Liver (tissue), 9 donors: ENCODE measurements around the gene TRAFD1. TPM values are rescaled to one million over a fixed set of nuclear protein-coding genes. Genes with fewer than 3 reads are reported as not detected.

Experiments
- DNase-seq: peaks from one replicate; pipeline ENCODE4 v3.0.0-alpha.2; 2017; ENCODE audit warnings: low spot score
- H3K27ac ChIP-seq, 2 donors: one replicate each; pipeline ENCODE4 v1.7.0; 2013; ENCODE audit warnings: inconsistent platforms in 2 of 2, low read length in 2 of 2, control low read depth in 1 of 2, low read depth in 1 of 2, mild to moderate bottlenecking in 1 of 2
- H3K27me3 ChIP-seq, 4 donors: one replicate each; pipeline versions ENCODE4 v1.6.1 to v1.7.0; 2013; ENCODE audit warnings: low read length in 3 of 4, inconsistent platforms in 1 of 4, mild to moderate bottlenecking in 1 of 4, moderate library complexity in 1 of 4; ENCODE audit not compliant: control insufficient read depth in 4 of 4, insufficient read depth in 4 of 4
- H3K36me3 ChIP-seq, 4 donors: one replicate each; pipeline versions ENCODE4 v1.6.1 to v1.7.0; 2013; ENCODE audit warnings: low read length in 3 of 4, mild to moderate bottlenecking in 3 of 4, low read depth in 1 of 4, moderate library complexity in 1 of 4; ENCODE audit not compliant: control insufficient read depth in 4 of 4, insufficient read depth in 3 of 4
- H3K4me1 ChIP-seq, 4 donors: one replicate each; pipeline versions ENCODE4 v1.6.1 to v1.7.0; 2013; ENCODE audit warnings: low read length in 3 of 4, mild to moderate bottlenecking in 3 of 4, moderate library complexity in 1 of 4; ENCODE audit not compliant: control insufficient read depth in 4 of 4, insufficient read depth in 4 of 4
- H3K4me3 ChIP-seq, 3 donors: one replicate each; pipeline versions ENCODE4 v1.6.1 to v1.7.0; 2013; ENCODE audit warnings: low read length in 3 of 3, control low read depth in 1 of 3, low read depth in 1 of 3, mild to moderate bottlenecking in 1 of 3
- H3K9ac ChIP-seq, 2 donors: one replicate each; pipeline ENCODE4 v1.7.0; 2013; ENCODE audit warnings: low read length in 2 of 2, mild to moderate bottlenecking in 2 of 2, moderate library complexity in 2 of 2, control low read depth in 1 of 2, low read depth in 1 of 2
- H3K9me3 ChIP-seq, 4 donors: one replicate each; pipeline versions ENCODE4 v1.6.1 to v1.7.0; 2013; ENCODE audit warnings: low read length in 3 of 4; ENCODE audit not compliant: control insufficient read depth in 4 of 4
- ATF3 ChIP-seq: IDR thresholded peaks from 2 replicates; pipeline ENCODE4 v1.6.1; 2016; ENCODE audit warnings: antibody characterized with exemption
- EGR1 ChIP-seq, 2 donors: IDR thresholded peaks; 2 replicates each; pipeline ENCODE4 v1.6.1; 2016 to 2018; ENCODE audit warnings: antibody characterized with exemption in 2 of 2, low read depth in 2 of 2
- FOXA1 ChIP-seq: IDR thresholded peaks from 2 replicates; pipeline ENCODE4 v1.6.1; 2016; ENCODE audit warnings: antibody characterized with exemption
- FOXA2 ChIP-seq: IDR thresholded peaks from 2 replicates; pipeline ENCODE4 v1.6.1; 2016; ENCODE audit warnings: antibody characterized with exemption
- GABPA ChIP-seq, 2 donors: IDR thresholded peaks in 1 of 2; conservative IDR thresholded peaks in 1 of 2; 2 replicates each; pipeline ENCODE4 v1.6.1; 2016; ENCODE audit warnings: antibody characterized with exemption in 2 of 2, mild to moderate bottlenecking in 1 of 2, moderate library complexity in 1 of 2
- HNF4A ChIP-seq, 2 donors: conservative IDR thresholded peaks; 2 replicates each; pipeline ENCODE4 v1.6.1; 2016; ENCODE audit warnings: antibody characterized with exemption in 2 of 2, mild to moderate bottlenecking in 2 of 2
- HNF4G ChIP-seq: IDR thresholded peaks from 2 replicates; pipeline ENCODE4 v1.6.1; 2016; ENCODE audit warnings: antibody characterized with exemption
- JUND ChIP-seq, 2 donors: IDR thresholded peaks; 2 replicates each; pipeline ENCODE4 v1.6.1; 2016; ENCODE audit warnings: antibody characterized with exemption in 2 of 2
- NR2F2 ChIP-seq: IDR thresholded peaks from 2 replicates; pipeline ENCODE4 v1.6.1; 2016; ENCODE audit warnings: antibody characterized with exemption
- RAD21 ChIP-seq, 2 donors: IDR thresholded peaks; 2 replicates each; pipeline ENCODE4 v1.6.1; 2016; ENCODE audit warnings: antibody characterized with exemption in 2 of 2, mild to moderate bottlenecking in 2 of 2
- RXRA ChIP-seq, 2 donors: IDR thresholded peaks; 2 replicates each; pipeline ENCODE4 v1.6.1; 2017 to 2018; ENCODE audit warnings: antibody characterized with exemption in 2 of 2, mild to moderate bottlenecking in 1 of 2
- SP1 ChIP-seq: IDR thresholded peaks from 2 replicates; pipeline ENCODE4 v1.6.1; 2018; ENCODE audit warnings: antibody characterized with exemption, mild to moderate bottlenecking
- TAF1 ChIP-seq: conservative IDR thresholded peaks from 2 replicates; pipeline ENCODE4 v1.6.1; 2016; ENCODE audit warnings: antibody characterized with exemption, mild to moderate bottlenecking
- YY1 ChIP-seq: IDR thresholded peaks from 2 replicates; pipeline ENCODE4 v1.6.1; 2016; ENCODE audit warnings: antibody characterized with exemption, mild to moderate bottlenecking
- whole genome bisulfite sequencing: extraction: QIAGEN DNeasy Blood & Tissue Kit; methylation state at CpG from one replicate; pipeline ENCODE4 v1.1.7; 2013; 5-methylcytosine and 5-hydroxymethylcytosine counted together
- polyA plus RNA-seq, 2 donors: library from polyadenylated mRNA; stranded (reverse) in 1 of 2; unstranded in 1 of 2; fragments of 200-250 nt in 1 of 2; fragments of >200 nt in 1 of 2; fragmentation: Nextera tagmentation in 1 of 2; extraction: Ambion mirVana in 1 of 2; gene quantifications; one replicate each; pipeline versions ENCODE4 v1.2.1 to v1.2.3, GENCODE V29; 2013 to 2015
- total RNA-seq, 2 donors: library from RNA; depleted of rRNA; stranded (reverse); fragments of >200 nt; gene quantifications; one replicate each; pipeline ENCODE4 v1.2.3, GENCODE V29; 2014
- TF ChIP-seq, protein P1 (sequence below): IDR thresholded peaks from 2 replicates; pipeline ENCODE4 v1.6.1; 2016; ENCODE audit warnings: antibody characterized with exemption, mild to moderate bottlenecking
- TF ChIP-seq, protein P2 (sequence below): IDR thresholded peaks from 2 replicates; pipeline ENCODE4 v1.6.1; 2016; ENCODE audit warnings: antibody characterized with exemption
- TF ChIP-seq, protein P3 (sequence below): fragments of 150-350 bp; IDR thresholded peaks from 2 replicates; pipeline ENCODE4 v1.5.1; 2017; ENCODE audit warnings: improper control_type of control experiment, low read depth, low read length; ENCODE audit not compliant: missing input control
- TF ChIP-seq, protein P4 (sequence below): IDR thresholded peaks from 2 replicates; pipeline ENCODE4 v1.6.1; 2016; ENCODE audit warnings: antibody characterized with exemption
- donor health status: healthy.
- donor health status: healthy.
- donor health status: healthy.
- donor health status: healthy.
- donor health status: healthy.

TRAFD1 gene
- total and polyA plus RNA-seq, 4 donors: 7.0 to 19.3 (median 13.2) TPM

DNA sequence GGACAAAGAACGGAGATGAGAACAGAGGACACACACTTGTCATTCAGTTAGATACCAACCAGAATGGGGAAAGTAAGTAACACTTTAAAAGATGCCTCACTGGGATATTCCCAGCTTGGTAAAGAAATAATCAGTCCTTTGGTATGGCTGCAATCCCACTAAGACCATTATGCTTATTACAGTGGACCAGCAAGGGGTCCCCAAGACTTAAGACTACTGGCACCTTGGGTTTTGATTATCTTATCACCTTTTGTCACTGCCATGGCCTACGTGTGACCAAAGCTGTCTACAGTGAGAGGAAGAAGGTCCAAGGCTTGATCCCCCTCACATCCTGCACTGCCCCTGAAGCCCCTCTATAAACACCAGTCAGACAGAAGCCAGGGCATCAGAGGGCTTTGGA lies 65.8 kb downstream of the TRAFD1 start:
- Histone ChIP-seq H3K9ac (no peak overlapping the region), H3K9me3 (no peaks in the 10 kb centered on the region), H3K27me3 (no peaks in the 10 kb centered on the region), H3K4me1 (no peaks in the 10 kb centered on the region), H3K4me3 (no peak overlapping the region), H3K27ac (no peak overlapping the region), H3K36me3 (peaks cover 15 to 51% (median 28%) of the 10 kb centered on the region in 4 donors)
- no peak for DNase-seq
- TF ChIP-seq ATF3 (no peak), RXRA (IDR thresholded peaks at IDR 0.05) (no peak), YY1 (no peak), HNF4G (no peak)
- TF ChIP-seq, protein P1, sequence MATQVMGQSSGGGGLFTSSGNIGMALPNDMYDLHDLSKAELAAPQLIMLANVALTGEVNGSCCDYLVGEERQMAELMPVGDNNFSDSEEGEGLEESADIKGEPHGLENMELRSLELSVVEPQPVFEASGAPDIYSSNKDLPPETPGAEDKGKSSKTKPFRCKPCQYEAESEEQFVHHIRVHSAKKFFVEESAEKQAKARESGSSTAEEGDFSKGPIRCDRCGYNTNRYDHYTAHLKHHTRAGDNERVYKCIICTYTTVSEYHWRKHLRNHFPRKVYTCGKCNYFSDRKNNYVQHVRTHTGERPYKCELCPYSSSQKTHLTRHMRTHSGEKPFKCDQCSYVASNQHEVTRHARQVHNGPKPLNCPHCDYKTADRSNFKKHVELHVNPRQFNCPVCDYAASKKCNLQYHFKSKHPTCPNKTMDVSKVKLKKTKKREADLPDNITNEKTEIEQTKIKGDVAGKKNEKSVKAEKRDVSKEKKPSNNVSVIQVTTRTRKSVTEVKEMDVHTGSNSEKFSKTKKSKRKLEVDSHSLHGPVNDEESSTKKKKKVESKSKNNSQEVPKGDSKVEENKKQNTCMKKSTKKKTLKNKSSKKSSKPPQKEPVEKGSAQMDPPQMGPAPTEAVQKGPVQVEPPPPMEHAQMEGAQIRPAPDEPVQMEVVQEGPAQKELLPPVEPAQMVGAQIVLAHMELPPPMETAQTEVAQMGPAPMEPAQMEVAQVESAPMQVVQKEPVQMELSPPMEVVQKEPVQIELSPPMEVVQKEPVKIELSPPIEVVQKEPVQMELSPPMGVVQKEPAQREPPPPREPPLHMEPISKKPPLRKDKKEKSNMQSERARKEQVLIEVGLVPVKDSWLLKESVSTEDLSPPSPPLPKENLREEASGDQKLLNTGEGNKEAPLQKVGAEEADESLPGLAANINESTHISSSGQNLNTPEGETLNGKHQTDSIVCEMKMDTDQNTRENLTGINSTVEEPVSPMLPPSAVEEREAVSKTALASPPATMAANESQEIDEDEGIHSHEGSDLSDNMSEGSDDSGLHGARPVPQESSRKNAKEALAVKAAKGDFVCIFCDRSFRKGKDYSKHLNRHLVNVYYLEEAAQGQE: no peak
- 86% methylated on average over 2 of the region's 2 CpGs for WGBS

- no peak for DNase-seq
- H3K4me1 ChIP-seq: no peaks in the 10 kb centered on the region
- H3K27me3 ChIP-seq: no peaks in the 10 kb centered on the region
- 75% methylated on average over 4 of the region's 4 CpGs for WGBS
- H3K9ac ChIP-seq: no peak overlapping the region
- H3K36me3 ChIP-seq: peaks cover 15 to 51% (median 28%) of the 10 kb centered on the region in 4 donors
- H3K9me3 ChIP-seq: no peaks in the 10 kb centered on the region
- H3K27ac ChIP-seq: no peak overlapping the region
- H3K4me3 ChIP-seq: no peak overlapping the region
- TF ChIP-seq SP1 (no peak), YY1 (no peak), HNF4A (conservative IDR thresholded peaks at IDR 0.05) (no peak)
- TF ChIP-seq, protein P2, sequence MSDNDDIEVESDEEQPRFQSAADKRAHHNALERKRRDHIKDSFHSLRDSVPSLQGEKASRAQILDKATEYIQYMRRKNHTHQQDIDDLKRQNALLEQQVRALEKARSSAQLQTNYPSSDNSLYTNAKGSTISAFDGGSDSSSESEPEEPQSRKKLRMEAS: no peak
Measured at GRCh38 chr12:112191840-112192321, 66.5 kb downstream of the TRAFD1 start.

DNA sequence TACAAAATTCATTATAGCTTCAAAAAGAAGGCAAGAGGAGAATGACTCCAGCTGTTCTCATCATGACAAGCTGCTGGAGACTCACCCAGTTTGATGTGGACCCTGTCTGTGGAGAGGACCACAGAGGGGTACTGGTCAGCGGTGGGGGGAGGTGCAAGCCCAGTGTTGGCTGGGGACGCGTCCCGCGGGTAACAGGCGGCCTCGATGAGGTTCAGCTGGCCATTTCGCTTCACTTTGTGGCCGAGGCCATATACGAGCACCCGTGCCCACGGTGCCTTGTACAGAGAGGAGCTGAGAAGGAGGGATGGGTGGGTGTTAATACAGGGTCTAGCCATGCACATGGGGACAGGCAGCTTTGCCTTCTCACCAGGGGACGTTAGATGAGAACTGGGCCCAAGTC lies 67.1 kb downstream of the TRAFD1 start:
- Histone ChIP-seq H3K9ac (no peak overlapping the region), H3K27ac (no peak overlapping the region), H3K36me3 (peaks cover 15 to 51% (median 29%) of the 10 kb centered on the region in 4 donors), H3K4me3 (no peak overlapping the region), H3K27me3 (no peaks in the 10 kb centered on the region), H3K9me3 (no peaks in the 10 kb centered on the region), H3K4me1 (no peaks in the 10 kb centered on the region)
- 97% methylated on average over 13 of the region's 13 CpGs for WGBS
- no peak for DNase-seq
- TF ChIP-seq, protein P3, sequence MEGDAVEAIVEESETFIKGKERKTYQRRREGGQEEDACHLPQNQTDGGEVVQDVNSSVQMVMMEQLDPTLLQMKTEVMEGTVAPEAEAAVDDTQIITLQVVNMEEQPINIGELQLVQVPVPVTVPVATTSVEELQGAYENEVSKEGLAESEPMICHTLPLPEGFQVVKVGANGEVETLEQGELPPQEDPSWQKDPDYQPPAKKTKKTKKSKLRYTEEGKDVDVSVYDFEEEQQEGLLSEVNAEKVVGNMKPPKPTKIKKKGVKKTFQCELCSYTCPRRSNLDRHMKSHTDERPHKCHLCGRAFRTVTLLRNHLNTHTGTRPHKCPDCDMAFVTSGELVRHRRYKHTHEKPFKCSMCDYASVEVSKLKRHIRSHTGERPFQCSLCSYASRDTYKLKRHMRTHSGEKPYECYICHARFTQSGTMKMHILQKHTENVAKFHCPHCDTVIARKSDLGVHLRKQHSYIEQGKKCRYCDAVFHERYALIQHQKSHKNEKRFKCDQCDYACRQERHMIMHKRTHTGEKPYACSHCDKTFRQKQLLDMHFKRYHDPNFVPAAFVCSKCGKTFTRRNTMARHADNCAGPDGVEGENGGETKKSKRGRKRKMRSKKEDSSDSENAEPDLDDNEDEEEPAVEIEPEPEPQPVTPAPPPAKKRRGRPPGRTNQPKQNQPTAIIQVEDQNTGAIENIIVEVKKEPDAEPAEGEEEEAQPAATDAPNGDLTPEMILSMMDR: no peak
- TF ChIP-seq TAF1: no peak
- no peak for TF ChIP-seq YY1
- TF ChIP-seq, protein P4, sequence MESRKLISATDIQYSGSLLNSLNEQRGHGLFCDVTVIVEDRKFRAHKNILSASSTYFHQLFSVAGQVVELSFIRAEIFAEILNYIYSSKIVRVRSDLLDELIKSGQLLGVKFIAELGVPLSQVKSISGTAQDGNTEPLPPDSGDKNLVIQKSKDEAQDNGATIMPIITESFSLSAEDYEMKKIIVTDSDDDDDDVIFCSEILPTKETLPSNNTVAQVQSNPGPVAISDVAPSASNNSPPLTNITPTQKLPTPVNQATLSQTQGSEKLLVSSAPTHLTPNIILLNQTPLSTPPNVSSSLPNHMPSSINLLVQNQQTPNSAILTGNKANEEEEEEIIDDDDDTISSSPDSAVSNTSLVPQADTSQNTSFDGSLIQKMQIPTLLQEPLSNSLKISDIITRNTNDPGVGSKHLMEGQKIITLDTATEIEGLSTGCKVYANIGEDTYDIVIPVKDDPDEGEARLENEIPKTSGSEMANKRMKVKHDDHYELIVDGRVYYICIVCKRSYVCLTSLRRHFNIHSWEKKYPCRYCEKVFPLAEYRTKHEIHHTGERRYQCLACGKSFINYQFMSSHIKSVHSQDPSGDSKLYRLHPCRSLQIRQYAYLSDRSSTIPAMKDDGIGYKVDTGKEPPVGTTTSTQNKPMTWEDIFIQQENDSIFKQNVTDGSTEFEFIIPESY: no peak
- TF ChIP-seq FOXA1: no peak
- no peak for TF ChIP-seq GABPA (IDR thresholded peaks at IDR 0.05 in 1 of 2, conservative IDR thresholded peaks at IDR 0.05 in 1 of 2)
- TF ChIP-seq ATF3: no peak
- TF ChIP-seq HNF4G: no peak
- TF ChIP-seq RXRA (IDR thresholded peaks at IDR 0.05): no peak
- TF ChIP-seq FOXA2: no peak
- TF ChIP-seq HNF4A (conservative IDR thresholded peaks at IDR 0.05): no peak
- no peak for TF ChIP-seq JUND (IDR thresholded peaks at IDR 0.05)
- TF ChIP-seq SP1: no peak
- no peak for TF ChIP-seq NR2F2
- no peak for TF ChIP-seq EGR1 (IDR thresholded peaks at IDR 0.05; ENCODE audit: low read depth in 2 of 2)
- no peak for TF ChIP-seq RAD21 (IDR thresholded peaks at IDR 0.05)
